GM13977 (cell line): ENCODE data around the gene NEBL.

ENCODE experiments used
- DNase-seq: peaks from one replicate; pipeline ENCODE4 v3.0.0; 2012; ENCODE audit warnings: low spot score
- CTCF ChIP-seq: IDR thresholded peaks from 2 replicates; pipeline ENCODE4 v1.5.1; 2012; ENCODE audit warnings: mild to moderate bottlenecking, control low read depth; ENCODE audit not compliant: insufficient read depth; ENCODE audit errors: extremely low read depth, missing control alignments
- in situ Hi-C: fragments of 300-500 bp; cut with MboI; formaldehyde crosslinking; loops from one replicate; pipeline ENCODE4 v1.12.0; 2022; ENCODE audit warnings: low sequenced_read_pairs, low pct_unique_long_range_greater_than_20kb, mixed read lengths, inconsistent platforms; ENCODE audit not compliant: unreplicated experiment

NEBL gene

DNA sequence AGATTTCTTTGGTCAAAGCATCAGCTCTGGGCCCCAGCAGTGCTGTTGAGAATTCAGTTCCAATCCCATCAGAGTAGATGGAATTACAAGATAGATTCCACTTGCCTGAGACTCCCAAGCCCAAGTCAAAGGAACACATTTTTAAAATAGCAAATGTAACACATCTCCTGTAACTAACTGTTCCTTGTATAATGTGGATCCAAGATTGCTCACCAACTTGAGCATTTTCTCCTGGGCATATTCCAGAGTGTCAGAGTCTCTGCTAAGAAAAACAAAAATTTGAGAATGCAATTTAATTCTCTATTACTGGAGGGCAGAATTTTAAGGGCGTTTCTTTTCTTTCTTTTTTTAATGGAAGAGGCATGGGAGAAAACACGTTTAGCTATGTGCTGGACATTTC lies 136.7 kb downstream of the NEBL start:
- TF ChIP-seq CTCF: no peak
- in situ Hi-C loops: no loop called here
- DNase-seq: no peak

- TF ChIP-seq CTCF: no peak
- no peak for DNase-seq
- in situ Hi-C loops: no loop called here
Measured at GRCh38 chr10:20748551-20748950, 148.6 kb downstream of the NEBL start.

GRCh38 chr10:20747782-20748181 lies 149.3 kb downstream of the NEBL start:
- no peak for TF ChIP-seq CTCF
- in situ Hi-C loops: no loop called here
- no peak for DNase-seq

DNA sequence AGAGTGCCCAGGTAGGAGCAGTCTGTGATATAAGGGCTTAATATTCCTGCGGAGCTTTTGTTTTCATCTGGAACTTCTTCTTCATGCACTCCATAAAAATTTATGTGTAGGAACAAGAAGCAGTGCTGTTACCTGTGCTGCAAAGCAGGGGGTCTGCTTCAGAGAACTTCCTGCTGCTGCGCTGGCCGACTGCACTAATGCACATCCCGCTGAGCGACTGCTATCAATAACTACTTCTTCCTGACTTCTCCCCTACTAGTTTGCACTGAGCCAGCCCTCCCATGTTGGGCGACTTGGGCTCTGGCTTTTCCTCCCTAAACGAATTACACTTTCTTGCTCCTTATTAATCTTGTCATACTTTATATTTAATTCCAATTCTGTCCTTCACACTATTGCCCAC lies 150.3 kb downstream of the NEBL start:
- no peak for DNase-seq
- in situ Hi-C loops: no loop called here
- TF ChIP-seq CTCF: no peak

- in situ Hi-C loops: no loop called here
- no peak for TF ChIP-seq CTCF
- DNase-seq: no peak
Measured at GRCh38 chr10:20745556-20746375, 151.3 kb downstream of the NEBL start.

DNA sequence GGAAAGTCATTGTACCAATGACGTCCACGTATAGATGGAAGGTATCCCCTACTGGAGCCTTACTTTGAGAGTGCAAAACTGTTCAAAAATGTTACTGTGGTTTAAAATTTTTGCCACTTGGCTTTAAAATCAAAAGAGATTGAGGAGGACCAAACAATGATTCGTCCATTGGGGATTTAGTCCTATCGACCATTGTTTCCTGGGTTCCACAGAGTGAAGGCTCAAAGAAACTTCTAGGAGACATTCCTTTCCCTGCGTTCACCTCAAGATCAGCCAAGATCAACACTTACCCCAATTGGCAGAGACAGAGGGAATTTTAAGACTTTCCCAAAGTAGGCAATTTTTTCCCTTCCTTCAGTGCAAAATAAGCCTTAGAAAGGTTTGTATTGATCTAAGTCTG lies 152.3 kb downstream of the NEBL start:
- TF ChIP-seq CTCF: no peak
- in situ Hi-C loops: no loop called here
- DNase-seq: no peak
